Omental fat pad (tissue), 4 donors: Measurements from ENCODE around the gene REG4. TPM values are rescaled to one million over a fixed set of nuclear protein-coding genes. Genes with fewer than 3 reads are reported as not detected.

ENCODE experiments used
- ATAC-seq: fragments of 150-250 bp; one replicate; pipeline ENCODE4 v1.9.1; 2016; ENCODE audit warnings: mild to moderate bottlenecking, moderate library complexity; ENCODE audit not compliant: low FRiP score
- DNase-seq: peaks from one replicate; pipeline ENCODE4 v3.0.0-alpha.2; 2019; ENCODE audit warnings: low spot score
- total RNA-seq, 4 donors: library from RNA; depleted of rRNA; stranded (reverse); fragments of >200 nt; gene quantifications; one replicate each; pipeline ENCODE4 v1.1.0, GENCODE V29; 2016
- TF ChIP-seq, protein P1 (sequence below), 3 donors: fragments of 450-650 bp; IDR thresholded peaks; one replicate each; pipeline ENCODE4 v1.5.1; 2016 to 2017; ENCODE audit warnings: antibody characterized with exemption in 3 of 3, mild to moderate bottlenecking in 3 of 3, moderate library complexity in 2 of 3

REG4 gene
- total RNA-seq, 4 donors from 2014 or later = not detected

DNA sequence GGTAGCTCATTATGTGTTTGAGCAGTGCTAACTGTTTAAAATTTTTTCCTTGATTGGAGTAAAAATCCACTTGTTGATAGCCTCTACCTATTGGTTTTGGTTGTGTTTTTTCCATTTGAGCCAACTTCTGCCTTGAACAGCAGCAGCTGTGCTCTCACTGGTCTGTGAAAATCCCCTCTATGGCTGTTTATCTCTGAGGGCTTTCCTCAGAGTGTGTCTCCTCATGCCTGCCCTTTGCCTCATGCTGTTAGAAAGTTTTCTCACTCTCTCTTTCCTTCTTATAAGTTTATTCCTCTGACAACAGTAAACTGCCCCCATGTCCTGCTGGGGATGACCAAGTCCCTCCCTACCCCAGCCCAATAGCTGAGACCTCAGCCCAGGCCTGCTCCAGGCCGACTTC, 14.1 kb downstream of the REG4 start:
- TF ChIP-seq, protein P1, sequence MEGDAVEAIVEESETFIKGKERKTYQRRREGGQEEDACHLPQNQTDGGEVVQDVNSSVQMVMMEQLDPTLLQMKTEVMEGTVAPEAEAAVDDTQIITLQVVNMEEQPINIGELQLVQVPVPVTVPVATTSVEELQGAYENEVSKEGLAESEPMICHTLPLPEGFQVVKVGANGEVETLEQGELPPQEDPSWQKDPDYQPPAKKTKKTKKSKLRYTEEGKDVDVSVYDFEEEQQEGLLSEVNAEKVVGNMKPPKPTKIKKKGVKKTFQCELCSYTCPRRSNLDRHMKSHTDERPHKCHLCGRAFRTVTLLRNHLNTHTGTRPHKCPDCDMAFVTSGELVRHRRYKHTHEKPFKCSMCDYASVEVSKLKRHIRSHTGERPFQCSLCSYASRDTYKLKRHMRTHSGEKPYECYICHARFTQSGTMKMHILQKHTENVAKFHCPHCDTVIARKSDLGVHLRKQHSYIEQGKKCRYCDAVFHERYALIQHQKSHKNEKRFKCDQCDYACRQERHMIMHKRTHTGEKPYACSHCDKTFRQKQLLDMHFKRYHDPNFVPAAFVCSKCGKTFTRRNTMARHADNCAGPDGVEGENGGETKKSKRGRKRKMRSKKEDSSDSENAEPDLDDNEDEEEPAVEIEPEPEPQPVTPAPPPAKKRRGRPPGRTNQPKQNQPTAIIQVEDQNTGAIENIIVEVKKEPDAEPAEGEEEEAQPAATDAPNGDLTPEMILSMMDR (IDR thresholded peaks at IDR 0.05) = no peak
- no peak for ATAC-seq
- DNase-seq = no peak

DNA sequence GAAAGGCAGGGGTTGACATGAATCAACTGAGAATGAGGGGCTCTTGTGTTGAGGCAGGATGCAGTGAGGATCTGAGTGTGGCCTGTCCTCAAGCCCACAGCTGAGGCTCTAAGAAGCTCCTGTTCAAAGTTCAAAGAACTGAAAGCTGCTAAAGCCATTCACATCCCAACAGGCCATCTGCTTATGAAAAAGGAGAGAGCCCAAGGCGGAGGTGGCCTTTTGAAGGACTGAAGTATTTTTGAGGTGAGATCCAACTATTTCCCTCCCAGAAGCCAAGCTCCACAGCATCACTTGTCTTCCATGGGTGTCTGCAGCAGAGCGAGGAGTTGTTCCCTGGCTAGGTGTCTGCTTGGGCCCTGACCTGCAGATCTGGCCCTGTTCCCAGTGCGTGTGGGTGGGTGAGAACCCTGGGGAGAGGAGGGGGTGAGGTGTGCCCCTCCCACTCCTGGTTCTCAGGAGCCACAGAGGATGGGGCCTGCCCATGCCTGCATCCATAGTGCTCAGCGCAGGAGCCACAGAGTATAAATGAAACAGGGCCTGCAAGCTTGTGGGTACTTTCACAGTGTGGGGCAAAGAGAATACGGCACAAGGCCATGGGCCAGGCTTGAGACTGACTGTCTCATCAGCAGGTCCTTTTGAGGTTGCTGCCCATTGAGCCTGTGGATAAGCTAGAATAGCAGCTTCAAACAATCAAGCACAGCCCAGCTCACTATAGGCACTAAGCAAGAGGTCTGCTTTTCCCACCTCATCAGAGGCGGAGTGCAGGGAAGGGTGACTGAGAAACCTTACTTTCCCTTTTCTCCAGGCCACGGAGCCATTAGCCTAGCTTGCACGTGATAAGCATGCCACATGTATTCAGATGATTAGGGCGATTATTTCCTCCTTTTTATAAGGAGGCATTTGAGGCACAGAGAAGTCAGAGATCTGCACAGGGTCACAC, 15.7 kb downstream of the REG4 start:
- ATAC-seq (no peak), DNase-seq (no peak)
- TF ChIP-seq, protein P1 (IDR thresholded peaks at IDR 0.05) = no peak

DNA sequence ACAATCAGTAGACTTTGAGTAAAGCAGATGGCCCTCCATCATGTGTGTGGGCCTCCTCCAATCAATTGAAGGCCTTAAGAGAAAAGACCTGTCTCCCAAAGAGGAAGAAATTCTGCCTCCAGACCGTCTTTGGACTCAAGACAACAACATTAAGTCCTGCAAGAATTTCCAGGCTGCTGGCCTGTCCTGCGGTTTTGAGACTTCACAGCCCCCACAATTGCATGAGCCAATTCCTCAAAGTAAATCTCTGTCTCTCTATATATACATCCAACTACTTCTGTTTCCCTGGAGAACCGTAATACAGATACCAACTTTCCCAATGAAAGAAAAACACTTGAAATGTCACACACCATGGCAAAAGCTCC, 16.4 kb downstream of the REG4 start:
- TF ChIP-seq, protein P1 (IDR thresholded peaks at IDR 0.05) = no peak
- ATAC-seq (no peak), DNase-seq (no peak)

DNA sequence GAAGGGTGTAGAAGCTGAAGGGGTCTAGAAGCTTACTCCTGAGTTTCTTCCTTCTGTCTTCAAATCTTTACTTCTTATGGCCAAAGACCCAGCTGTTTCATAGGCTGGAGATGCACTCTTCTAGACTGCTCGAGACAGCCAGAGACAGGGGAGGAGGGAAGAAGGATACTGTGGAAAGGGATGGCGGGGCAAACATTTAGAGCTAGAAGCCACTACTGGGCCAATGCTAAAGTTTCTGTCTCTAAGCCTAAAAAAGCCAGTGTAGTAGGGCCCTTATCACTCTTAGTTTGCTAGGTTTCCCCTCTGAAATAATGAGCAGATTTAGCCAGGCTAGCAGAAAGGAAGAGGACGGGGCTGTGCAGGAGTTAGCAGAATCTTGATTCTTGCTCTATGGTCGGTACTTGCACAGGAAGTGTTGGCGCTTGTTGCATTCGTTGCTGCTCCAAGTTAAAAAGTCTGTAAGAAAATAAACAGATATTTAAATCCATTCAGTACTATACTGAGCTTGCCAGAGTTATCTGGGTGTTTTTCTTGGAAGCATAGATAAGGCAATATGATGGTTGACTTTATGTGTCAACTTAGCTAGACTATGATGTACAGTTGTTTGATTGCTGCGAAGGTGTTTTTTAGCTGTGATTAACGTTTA, 16.9 kb downstream of the REG4 start:
- DNase-seq (no peak), ATAC-seq (no peak)
- TF ChIP-seq, protein P1 (IDR thresholded peaks at IDR 0.05) = no peak

DNA sequence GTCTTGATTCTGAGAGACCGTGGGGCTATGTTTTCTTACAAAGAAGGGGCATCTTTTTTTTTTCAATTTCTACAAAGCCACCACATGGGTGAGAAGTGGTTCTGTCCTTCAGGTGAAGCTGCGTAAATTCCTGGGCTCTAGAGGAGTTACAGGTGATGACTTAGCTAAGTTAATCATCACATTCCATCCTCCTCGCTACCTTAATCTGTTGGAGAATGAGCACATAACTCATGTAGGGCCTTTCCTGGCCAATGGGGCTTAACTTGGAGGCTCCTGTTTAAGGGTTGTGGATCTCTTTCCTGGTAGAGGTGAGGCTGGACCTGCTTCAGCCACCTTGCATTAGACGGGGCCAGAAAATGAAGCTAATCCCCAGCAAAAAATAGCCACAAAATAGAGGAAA, 19.9 kb downstream of the REG4 start:
- ATAC-seq = no peak
- TF ChIP-seq, protein P1 (IDR thresholded peaks at IDR 0.05) = no peak
- DNase-seq = no peak

DNA sequence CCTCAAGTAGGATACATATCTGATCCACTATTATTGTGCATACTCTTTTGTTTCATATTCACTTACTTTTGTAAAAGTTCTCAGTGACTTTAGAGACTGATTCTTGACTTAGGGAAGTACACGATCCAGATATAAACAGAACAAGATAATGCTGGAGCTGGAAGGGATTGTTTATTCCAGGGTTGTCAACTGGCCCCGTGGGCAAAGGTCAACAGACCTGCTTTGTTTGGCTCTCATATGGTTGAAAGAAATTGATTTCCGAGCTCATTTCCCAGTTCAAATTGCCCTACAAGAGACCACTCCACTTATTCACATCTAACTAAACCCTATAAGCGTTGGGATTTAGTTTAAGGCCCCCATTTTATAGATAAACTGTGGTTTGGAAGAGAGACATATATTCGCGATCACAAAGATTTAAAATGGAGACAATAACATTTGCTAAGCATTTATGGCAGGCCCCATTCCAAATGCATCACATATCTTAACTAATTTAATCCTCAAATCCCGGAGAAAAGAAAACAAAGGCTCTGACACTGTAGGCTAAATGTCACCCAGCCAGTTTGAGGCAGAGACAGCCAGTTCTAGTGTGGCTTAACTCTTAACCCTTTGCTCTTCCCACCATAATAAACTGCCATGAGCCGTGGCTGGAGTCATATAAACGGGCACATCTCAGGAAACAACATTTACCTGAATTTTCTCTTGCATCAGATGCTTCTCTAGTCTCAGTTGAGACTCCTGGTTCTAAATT, 20.6 kb downstream of the REG4 start:
- TF ChIP-seq, protein P1 (IDR thresholded peaks at IDR 0.05) = no peak
- no peak for DNase-seq
- no peak for ATAC-seq
